Epithelial cell of umbilical artery (primary cell): Measurements from ENCODE around the gene OR1J2. TPM values are rescaled to one million over a fixed set of nuclear protein-coding genes. Genes with fewer than 3 reads are reported as not detected.

Experiments used
- total RNA-seq: library from RNA; depleted of rRNA; stranded (reverse); fragments of >200 nt; gene quantifications from 2 replicates; pipeline ENCODE4 v1.2.3, GENCODE V29; 2014

OR1J2 gene, protein sequence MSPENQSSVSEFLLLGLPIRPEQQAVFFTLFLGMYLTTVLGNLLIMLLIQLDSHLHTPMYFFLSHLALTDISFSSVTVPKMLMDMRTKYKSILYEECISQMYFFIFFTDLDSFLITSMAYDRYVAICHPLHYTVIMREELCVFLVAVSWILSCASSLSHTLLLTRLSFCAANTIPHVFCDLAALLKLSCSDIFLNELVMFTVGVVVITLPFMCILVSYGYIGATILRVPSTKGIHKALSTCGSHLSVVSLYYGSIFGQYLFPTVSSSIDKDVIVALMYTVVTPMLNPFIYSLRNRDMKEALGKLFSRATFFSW
- total RNA-seq: not detected in 2 replicates

DNA sequence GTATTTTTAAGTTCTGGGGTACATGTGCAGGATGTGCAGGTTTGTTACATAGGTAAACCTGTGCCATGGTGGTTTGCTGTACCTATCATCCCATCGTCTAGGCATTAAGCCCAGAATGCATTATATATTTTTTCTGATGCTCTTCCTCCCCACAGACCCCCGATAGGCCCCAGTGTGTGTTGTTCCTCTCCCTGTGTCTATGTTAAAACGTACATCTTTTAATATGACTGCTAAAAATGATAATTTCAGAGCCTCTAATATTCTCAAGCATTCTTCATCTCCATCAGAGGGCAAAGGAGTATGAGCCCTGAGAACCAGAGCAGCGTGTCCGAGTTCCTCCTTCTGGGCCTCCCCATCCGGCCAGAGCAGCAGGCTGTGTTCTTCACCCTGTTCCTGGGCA, at the start of gene OR1J2:
Gene OR1J2, plus strand, starts transcription at position 301 of the 400 bp plus-strand sequence. Its CDS starts 0 bp downstream, at position 301.

DNA sequence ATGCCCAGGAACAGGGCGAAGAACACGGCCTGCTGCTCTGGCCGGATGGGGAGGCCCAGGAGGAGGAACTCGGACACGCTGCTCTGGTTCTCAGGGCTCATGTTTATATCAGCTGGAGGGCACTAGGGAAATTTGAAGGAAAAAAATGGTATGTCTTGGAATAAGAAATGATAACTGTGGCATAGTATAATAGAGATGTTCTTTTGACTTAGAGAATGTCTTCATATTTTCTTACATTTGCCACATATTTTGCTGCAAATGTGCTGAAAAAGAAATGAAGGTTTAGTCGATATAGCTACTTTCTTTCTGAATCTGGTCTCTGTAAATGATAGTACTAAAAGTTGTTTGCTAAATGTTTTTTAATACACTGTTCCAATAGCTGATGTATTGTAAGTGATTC, 32.8 kb upstream of the OR1J2 start, which contains the start of gene OR1J1:
Gene OR1J1, minus strand, starts transcription at position 101 of the 400 bp plus-strand sequence. Its CDS starts 0 bp downstream, at position 101.

DNA sequence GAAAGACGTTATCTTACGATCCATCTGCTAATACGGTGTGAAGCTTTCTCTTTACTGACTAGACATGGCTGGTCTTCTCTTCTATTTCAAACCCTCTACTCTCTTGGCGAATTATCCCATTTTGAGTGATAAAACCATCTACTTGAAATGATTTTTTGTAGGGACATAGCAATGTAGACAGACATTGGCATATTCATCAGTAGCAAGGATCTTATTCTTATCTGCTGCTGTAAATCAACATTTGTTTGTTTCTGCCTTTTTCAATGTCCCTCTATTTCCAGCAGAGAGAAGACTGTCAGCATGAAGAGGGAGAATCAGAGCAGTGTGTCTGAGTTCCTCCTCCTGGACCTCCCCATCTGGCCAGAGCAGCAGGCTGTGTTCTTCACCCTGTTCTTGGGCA, 8.2 kb downstream of the OR1J2 start, which contains the start of gene OR1J4:
Gene OR1J4, plus strand, starts transcription at position 301 of the 400 bp plus-strand sequence. Its CDS starts 0 bp downstream, at position 301.

DNA sequence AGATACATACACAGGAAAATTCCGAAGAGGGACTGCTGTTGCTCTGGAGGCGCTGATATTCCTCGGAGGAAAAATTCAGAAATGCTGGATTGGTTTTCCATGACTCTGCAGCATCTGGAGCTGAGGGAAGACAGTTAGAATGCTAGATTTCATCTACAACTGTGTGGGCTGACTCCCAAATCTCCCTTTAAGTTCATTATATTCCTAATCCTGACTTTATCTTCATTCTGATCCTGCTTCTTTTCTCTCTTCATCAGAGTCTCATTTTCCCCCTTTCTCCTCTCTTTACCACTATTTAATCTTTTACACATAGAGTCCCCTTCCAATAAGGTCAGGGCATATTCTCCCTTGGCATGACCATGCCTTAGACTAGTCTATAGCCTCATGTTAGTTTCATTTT, 16.6 kb downstream of the OR1J2 start, which contains the start of gene OR1N1:
Gene OR1N1, minus strand, starts transcription at position 101 of the 400 bp plus-strand sequence. Its CDS starts 0 bp downstream, at position 101.

DNA sequence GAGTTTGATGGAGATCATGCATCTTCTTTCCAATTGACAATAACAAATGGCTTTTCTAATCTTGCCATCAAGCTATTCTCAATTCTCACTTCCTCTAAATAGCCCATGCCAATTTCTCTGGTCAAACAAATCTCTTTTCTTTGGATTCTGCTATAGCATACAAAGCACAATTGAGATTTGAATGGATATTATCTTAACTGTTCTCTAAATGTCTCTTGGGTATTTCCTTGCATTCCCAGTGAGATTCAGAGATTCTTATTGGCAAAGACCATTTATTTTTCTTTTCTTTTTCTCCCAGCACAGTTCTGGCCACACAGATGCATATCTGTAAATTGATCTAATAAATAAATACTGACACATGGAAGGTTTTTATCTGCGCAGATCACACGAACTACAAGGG, 42.2 kb downstream of the OR1J2 start, which contains the start of gene OR1N2:
Gene OR1N2, plus strand, starts transcription at position 301 of the 400 bp plus-strand sequence. CDS start 100 bp downstream, outside the sequence.

Other genes starting within 250 kb of the OR1J2 start
- 6.5 and 7.0 TPM in 2 replicates for gene RBM18, start 246.0 kb upstream of the OR1J2 start, total RNA-seq
- gene MRRF, start 245.9 kb upstream of the OR1J2 start, total RNA-seq: 30.9 and 38.8 TPM in 2 replicates
- under 0.01 and 0.91 TPM in 2 replicates for gene PTGS1, start 139.8 kb upstream of the OR1J2 start, total RNA-seq
- gene OR1J1, start 32.9 kb upstream of the OR1J2 start, total RNA-seq: not detected in 2 replicates
- gene OR1J4, start 8.3 kb downstream of the OR1J2 start, total RNA-seq: not detected in 2 replicates
- not detected in 2 replicates for gene OR1N1, start 16.5 kb downstream of the OR1J2 start, total RNA-seq
- not detected in 2 replicates for gene OR1N2, start 42.3 kb downstream of the OR1J2 start, total RNA-seq
- gene OR1L8, start 72.6 kb downstream of the OR1J2 start, total RNA-seq: not detected in 2 replicates
- not detected in 2 replicates for gene OR1Q1, start 103.9 kb downstream of the OR1J2 start, total RNA-seq
- gene OR1B1, start 146.8 kb downstream of the OR1J2 start, total RNA-seq: not detected in 2 replicates
- not detected in 2 replicates for gene OR1L1, start 150.9 kb downstream of the OR1J2 start, total RNA-seq
- gene OR1L3, start 164.3 kb downstream of the OR1J2 start, total RNA-seq: not detected in 2 replicates
- not detected in 2 replicates for gene OR1L4, start 213.2 kb downstream of the OR1J2 start, total RNA-seq
- gene OR1L6, start 231.5 kb downstream of the OR1J2 start, total RNA-seq: not detected in 2 replicates